Fibroblast of pulmonary artery (primary cell): ENCODE measurements around the gene UNC13C.

Source experiments
- DNase-seq: peaks from one replicate; pipeline ENCODE4 v3.0.0-alpha.2; 2010; ENCODE audit warnings: low read depth
- H3K4me3 ChIP-seq: replicated peaks from 2 replicates; pipeline ENCODE4 v1.5.1; 2011; ENCODE audit warnings: low read depth, mild to moderate bottlenecking, control low read depth, low read length, moderate library complexity
- CTCF ChIP-seq: IDR thresholded peaks from 2 replicates; pipeline ENCODE4 v1.5.1; 2011; ENCODE audit warnings: mild to moderate bottlenecking, control low read depth, low read length, inconsistent platforms; ENCODE audit errors: missing control alignments

The UNC13C gene

GRCh38 chr15:54575586-54575985 lies 597.3 kb downstream of the UNC13C start:
- DNase-seq = no peak
- no peak for TF ChIP-seq CTCF
- H3K4me3 ChIP-seq = no peak overlapping the region

- DNase-seq = no peak
- no peak overlapping the region for H3K4me3 ChIP-seq
- no peak for TF ChIP-seq CTCF
These were observed 598.2 kb downstream of the UNC13C start for GRCh38 chr15:54576298-54576935.

- TF ChIP-seq CTCF = no peak
- DNase-seq = no peak
- no peak overlapping the region for H3K4me3 ChIP-seq
These were observed 599.4 kb downstream of the UNC13C start for GRCh38 chr15:54577476-54578250.

- no peak overlapping the region for H3K4me3 ChIP-seq
- TF ChIP-seq CTCF = no peak
- DNase-seq = no peak
These were observed 601.6 kb downstream of the UNC13C start for GRCh38 chr15:54579855-54580254.

- no peak for DNase-seq
- TF ChIP-seq CTCF = no peak
- H3K4me3 ChIP-seq = no peak overlapping the region
These were observed 602.4 kb downstream of the UNC13C start for GRCh38 chr15:54580643-54581042.

GRCh38 chr15:54582863-54583643 lies 604.8 kb downstream of the UNC13C start:
- DNase-seq = no peak
- TF ChIP-seq CTCF = no peak
- no peak overlapping the region for H3K4me3 ChIP-seq
